Panc1 (cell line): ENCODE data around the gene COL23A1. TPM values are rescaled to one million over a fixed set of nuclear protein-coding genes. Genes with fewer than 3 reads are reported as not detected.

ENCODE experiments used
- ATAC-seq: fragments of 200-7000 bp; cut with Tn5 transposase; 2 replicates; pipeline ENCODE4 v1.9.1; 2020; ENCODE audit warnings: mild to moderate bottlenecking, moderate library complexity
- BruUV-seq: library from RNA; stranded (reverse); fragments of 400-500 nt; replicated peaks from 2 replicates; lab custom pipeline; 2021; lab: Mats Ljungman, UMichigan
- CTCF ChIA-PET: fragments of 300-600 bp; sonication (Branson Sonifier 250); formaldehyde crosslinking; loops from one replicate; lab custom pipeline; 2022; ENCODE audit warnings: antibody characterized with exemption; lab: Charles Lee
- POLR2A ChIA-PET: fragments of 300-600 bp; sonication (Branson Sonifier 250); formaldehyde crosslinking; loops from one replicate; lab custom pipeline; 2022; ENCODE audit warnings: antibody characterized with exemption; lab: Charles Lee
- DNase-seq: peaks from one replicate; pipeline ENCODE4 v3.0.0-alpha.2; 2010; ENCODE audit warnings: low read depth, low spot score
- H3K27ac ChIP-seq: 2 replicates; pipeline ENCODE4 v1.5.1; 2011; ENCODE audit warnings: mild to moderate bottlenecking, low read length, inconsistent platforms
- H3K27me3 ChIP-seq: fragments of 200-500 bp; sonication (Bioruptor generic); 2 replicates; pipeline ENCODE4 v1.6.0; 2014; ENCODE audit warnings: low read length, inconsistent platforms; ENCODE audit not compliant: control insufficient read depth, insufficient read depth
- H3K36me3 ChIP-seq: fragments of 200-500 bp; sonication (Bioruptor generic); 2 replicates; pipeline ENCODE4 v1.5.1; 2014; ENCODE audit warnings: inconsistent platforms, mild to moderate bottlenecking, low read length, moderate library complexity; ENCODE audit not compliant: control insufficient read depth, insufficient read depth
- H3K4me1 ChIP-seq: 2 replicates; pipeline ENCODE4 v1.5.1; 2011; ENCODE audit warnings: inconsistent platforms, mild to moderate bottlenecking, low read length, moderate library complexity; ENCODE audit not compliant: control insufficient read depth, insufficient read depth
- H3K4me3 ChIP-seq, 2 experiments: 2 replicates each; pipeline ENCODE4 v1.5.1; 2011 to 2012; ENCODE audit warnings: low read depth in 2 of 2, low read length in 2 of 2, mild to moderate bottlenecking in 2 of 2, inconsistent platforms in 1 of 2, moderate library complexity in 1 of 2
- H3K9me3 ChIP-seq: fragments of 200-500 bp; sonication (Bioruptor generic); 2 replicates; pipeline ENCODE4 v1.5.1; 2014; ENCODE audit warnings: low read depth, mild to moderate bottlenecking, inconsistent platforms, low read length, moderate library complexity; ENCODE audit not compliant: control insufficient read depth, insufficient read depth
- CTCF ChIP-seq: fragments of 450-650 bp; IDR thresholded peaks from 2 replicates; pipeline ENCODE4 v1.5.1; 2017; ENCODE audit warnings: mild to moderate bottlenecking
- POLR2AphosphoS5 ChIP-seq: IDR thresholded peaks from 2 replicates; pipeline ENCODE4 v1.6.1; 2012; ENCODE audit warnings: mild to moderate bottlenecking, low read depth, low read length, moderate library complexity
- REST ChIP-seq, 2 experiments: IDR thresholded peaks; 2 replicates each; pipeline ENCODE4 v1.6.1; 2011 to 2012; ENCODE audit warnings: low read depth in 2 of 2, control low read depth in 1 of 2, low read length in 1 of 2, mild to moderate bottlenecking in 1 of 2, moderate library complexity in 1 of 2; ENCODE audit not compliant: insufficient read depth in 1 of 2
- SIN3A ChIP-seq: IDR thresholded peaks from 2 replicates; pipeline ENCODE4 v1.6.1; 2012; ENCODE audit warnings: low read depth, mild to moderate bottlenecking, low read length, moderate library complexity, borderline replicate concordance; ENCODE audit not compliant: insufficient read depth
- TCF7L2 ChIP-seq: IDR thresholded peaks from 2 replicates; pipeline ENCODE4 v1.6.1; 2011; ENCODE audit warnings: mild to moderate bottlenecking, low read depth, low read length, inconsistent platforms
- in situ Hi-C: cut with HindIII; loops from 2 replicates; pipeline ENCODE4 v1.10.0; 2016; ENCODE audit warnings: low sequenced_read_pairs, low pct_unique_long_range_greater_than_20kb
- intact Hi-C: fragments of 100-400 bp; cut with micrococcal nuclease; formaldehyde crosslinking; loops from one replicate; pipeline ENCODE4 v1.10.0; 2022; ENCODE audit not compliant: unreplicated experiment
- total RNA-seq: library from RNA; stranded (reverse); gene quantifications from one replicate; pipeline ENCODE4 v1.2.1, GENCODE V29; 2021; ENCODE audit not compliant: unreplicated experiment

COL23A1 gene
- total RNA-seq, 1 experiment from 2014 or later = 0.05 TPM

- H3K27ac ChIP-seq = no peak overlapping the region
- in situ Hi-C loops (no loop called here), intact Hi-C loops (loop anchor here (5.0 to 10.0 kb wide), 2 partner anchors 171 to 309 kb away; partner anchors contain the start of gene COL23A1)
- ATAC-seq (no peak), DNase-seq (no peak)
- BruUV-seq = no TSS peak
- ChIA-PET POLR2A (interaction anchor here (0.5 kb wide), 1 partner anchor 303 kb away, joined by 7 read pairs; no protein-coding TSS in a partner anchor), CTCF (interaction anchor here (0.5 to 1.4 kb wide), 5 partner anchors 13 to 307 kb away, joined by 3 to 11 read pairs (median 3); partner anchors contain the start of gene COL23A1)
- H3K27me3 ChIP-seq = peaks cover 4% of the 10 kb centered on the region
- no peaks in the 10 kb centered on the region; the same call in 1 of the 2 replicates for H3K9me3 ChIP-seq
- H3K4me3 ChIP-seq = no peak overlapping the region
- no peaks in the 10 kb centered on the region for H3K36me3 ChIP-seq
- TF ChIP-seq TCF7L2 = no peak
- no peak for TF ChIP-seq CTCF
- TF ChIP-seq REST (IDR thresholded peaks at IDR 0.05; ENCODE audit: insufficient read depth in 1 of 2, low read depth in 2 of 2, low read length in 1 of 2) = no peak
- no peak for TF ChIP-seq POLR2AphosphoS5
- no peak for TF ChIP-seq SIN3A
- H3K4me1 ChIP-seq = peaks cover 8% of the 10 kb centered on the region
These were observed 306.7 kb downstream of the COL23A1 start for GRCh38 chr5:178283520-178283919.

GRCh38 chr5:178282391-178282790 is 307.8 kb downstream of the COL23A1 start:
- H3K27me3 ChIP-seq = peaks cover 4% of the 10 kb centered on the region
- TF ChIP-seq REST (IDR thresholded peaks at IDR 0.05; ENCODE audit: insufficient read depth in 1 of 2, low read depth in 2 of 2, low read length in 1 of 2) = no peak
- TF ChIP-seq SIN3A = no peak
- no peak for TF ChIP-seq POLR2AphosphoS5
- no peak for TF ChIP-seq CTCF
- no TSS peak for BruUV-seq
- H3K9me3 ChIP-seq = no peaks in the 10 kb centered on the region; the same call in 1 of the 2 replicates
- intact Hi-C loops (loop anchor here (5.0 to 10.0 kb wide), 2 partner anchors 172 to 310 kb away; partner anchors contain the start of gene COL23A1), in situ Hi-C loops (no loop called here)
- peaks cover 8% of the 10 kb centered on the region for H3K4me1 ChIP-seq
- CTCF ChIA-PET = no interaction called here
- DNase-seq = no peak
- POLR2A ChIA-PET = no interaction called here
- H3K36me3 ChIP-seq = no peaks in the 10 kb centered on the region
- H3K27ac ChIP-seq = no peak overlapping the region
- no peak for ATAC-seq
- H3K4me3 ChIP-seq = no peak overlapping the region
